SK-N-SH treated with all-trans-retinoic acid at 6 μM for 48 hours (cell line): ENCODE results near the gene FGD5.

Experiments used
- ARNTL ChIP-seq: fragments of 450-650 bp; formaldehyde crosslinking; IDR thresholded peaks from 2 replicates; pipeline ENCODE4 v1.5.0; 2020; ENCODE audit warnings: low read depth, mild to moderate bottlenecking, moderate library complexity, borderline replicate concordance
- ESRRG ChIP-seq: fragments of 250-450 bp; sonication (Bioruptor Pico); IDR thresholded peaks from 2 replicates; pipeline ENCODE4 v1.6.1; 2021; ENCODE audit warnings: mild to moderate bottlenecking
- ISL1 ChIP-seq: fragments of 250-450 bp; sonication (Bioruptor Pico); IDR thresholded peaks from 2 replicates; pipeline ENCODE4 v2.1.2; 2022; ENCODE audit warnings: mild to moderate bottlenecking, moderate library complexity
- OSR1 ChIP-seq: fragments of 250-450 bp; sonication (Bioruptor Pico); IDR thresholded peaks from 2 replicates; pipeline ENCODE4 v1.8.0; 2022; ENCODE audit warnings: moderate library complexity, mild to moderate bottlenecking, inconsistent platforms
- RARB ChIP-seq: fragments of 250-450 bp; sonication (Bioruptor Pico); IDR thresholded peaks from 2 replicates; pipeline ENCODE4 v1.8.0; 2021; ENCODE audit warnings: mild to moderate bottlenecking, moderate library complexity
- SNAI2 ChIP-seq: fragments of 250-450 bp; sonication (Bioruptor Pico); IDR thresholded peaks from 2 replicates; pipeline ENCODE4 v1.5.0; 2020; ENCODE audit warnings: mild to moderate bottlenecking, moderate library complexity
- TCF4 ChIP-seq: fragments of 250-450 bp; sonication (Bioruptor Pico); IDR thresholded peaks from 2 replicates; pipeline ENCODE4 v1.8.0; 2021; ENCODE audit warnings: mild to moderate bottlenecking, moderate library complexity, borderline replicate concordance
- ZFP3 ChIP-seq: fragments of 250-450 bp; sonication (Bioruptor Pico); IDR thresholded peaks from 2 replicates; pipeline ENCODE4 v1.5.0; 2020; ENCODE audit warnings: mild to moderate bottlenecking, moderate library complexity
- ZFP30 ChIP-seq: fragments of 450-650 bp; formaldehyde crosslinking; IDR thresholded peaks from 2 replicates; pipeline ENCODE4 v1.5.0; 2022; ENCODE audit warnings: mild to moderate bottlenecking, moderate library complexity
- ZNF565 ChIP-seq: fragments of 450-650 bp; formaldehyde crosslinking; conservative IDR thresholded peaks from 2 replicates; pipeline ENCODE4 v1.5.0; 2020; ENCODE audit warnings: low read depth, mild to moderate bottlenecking, moderate library complexity
- ZNF8 ChIP-seq: fragments of 450-650 bp; formaldehyde crosslinking; IDR thresholded peaks from 2 replicates; pipeline ENCODE4 v1.5.0; 2020; ENCODE audit warnings: mild to moderate bottlenecking, moderate library complexity
- TF ChIP-seq, protein P1 (sequence below): fragments of 250-450 bp; sonication (Bioruptor Pico); IDR thresholded peaks from 2 replicates; pipeline ENCODE4 v1.5.1; 2020; ENCODE audit warnings: low read depth, mild to moderate bottlenecking, moderate library complexity

DNA sequence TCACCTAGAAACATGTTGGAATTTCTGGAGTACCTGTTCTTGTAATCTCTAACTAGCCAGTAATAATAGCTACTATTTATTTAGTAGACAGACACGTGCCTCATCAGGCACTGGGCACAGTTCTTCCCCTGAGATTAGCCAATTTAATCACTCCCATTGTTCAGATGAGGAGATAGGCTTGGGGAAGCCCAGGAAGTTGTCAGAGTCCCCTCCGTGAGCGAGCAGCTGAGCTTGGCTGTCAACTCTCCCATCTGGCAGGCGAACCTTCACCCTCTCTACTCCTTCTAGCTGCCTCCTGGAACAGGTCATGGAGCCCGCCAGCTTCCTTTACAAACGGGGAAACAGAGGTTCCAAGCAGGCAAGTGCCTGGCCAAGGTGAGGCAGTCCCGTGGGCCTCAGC lies 31.1 kb upstream of the FGD5 start:
- TF ChIP-seq ZNF8 (CRISPR knock-in tag) (no peak), ZNF565 (no peak), TCF4 (CRISPR knock-in tag) (no peak), ISL1 (CRISPR knock-in tag) (no peak), SNAI2 (CRISPR knock-in tag) (no peak), ZFP30 (CRISPR knock-in tag) (no peak), OSR1 (no peak), ESRRG (CRISPR knock-in tag) (no peak), RARB (CRISPR knock-in tag) (no peak), ARNTL (CRISPR knock-in tag) (no peak), ZFP3 (CRISPR knock-in tag) (no peak)
- TF ChIP-seq, protein P1, sequence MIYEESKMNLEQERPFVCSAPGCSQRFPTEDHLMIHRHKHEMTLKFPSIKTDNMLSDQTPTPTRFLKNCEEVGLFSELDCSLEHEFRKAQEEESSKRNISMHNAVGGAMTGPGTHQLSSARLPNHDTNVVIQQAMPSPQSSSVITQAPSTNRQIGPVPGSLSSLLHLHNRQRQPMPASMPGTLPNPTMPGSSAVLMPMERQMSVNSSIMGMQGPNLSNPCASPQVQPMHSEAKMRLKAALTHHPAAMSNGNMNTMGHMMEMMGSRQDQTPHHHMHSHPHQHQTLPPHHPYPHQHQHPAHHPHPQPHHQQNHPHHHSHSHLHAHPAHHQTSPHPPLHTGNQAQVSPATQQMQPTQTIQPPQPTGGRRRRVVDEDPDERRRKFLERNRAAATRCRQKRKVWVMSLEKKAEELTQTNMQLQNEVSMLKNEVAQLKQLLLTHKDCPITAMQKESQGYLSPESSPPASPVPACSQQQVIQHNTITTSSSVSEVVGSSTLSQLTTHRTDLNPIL, result no peak
